K562 (cell line): ENCODE measurements around the gene UQCRHL. TPM values are rescaled to one million over a fixed set of nuclear protein-coding genes. Genes with fewer than 3 reads are reported as not detected.

Experiments
- ATF3 ChIP-seq, 2 experiments: fragments of 450-650 bp in 1 of 2; sonication (generic) in 1 of 2; formaldehyde crosslinking in 1 of 2; IDR thresholded peaks in 1 of 2; conservative IDR thresholded peaks in 1 of 2; 2 replicates each; pipeline versions ENCODE4 v1.6.1 to v1.8.1; 2016 to 2023; ENCODE audit warnings: mild to moderate bottlenecking in 2 of 2, moderate library complexity in 2 of 2, inconsistent platforms in 1 of 2, missing genetic modification reagents in 1 of 2
- ATF7 ChIP-seq: fragments of 450-650 bp; IDR thresholded peaks from 2 replicates; pipeline ENCODE4 v1.7.1; 2014; ENCODE audit warnings: mild to moderate bottlenecking, moderate library complexity
- CEBPG ChIP-seq, 3 experiments: fragments of 200-800 bp in 1 of 3; sonication (Bioruptor generic) in 1 of 3; sonication (generic) in 1 of 3; formaldehyde crosslinking in 1 of 3; IDR thresholded peaks in 2 of 3; conservative IDR thresholded peaks in 1 of 3; 2 replicates each; pipeline versions ENCODE4 v1.6.1 to v1.8.0; 2016 to 2022; ENCODE audit warnings: missing compliant biosample characterization in 2 of 3, missing genetic modification characterization in 2 of 3, mild to moderate bottlenecking in 1 of 3, missing genetic modification reagents in 1 of 3
- EGR1 ChIP-seq: fragments of 450-650 bp; conservative IDR thresholded peaks from 2 replicates; pipeline ENCODE4 v1.6.1; 2017; ENCODE audit warnings: mild to moderate bottlenecking
- JUN ChIP-seq, 2 experiments: sonication (generic) in 1 of 2; formaldehyde crosslinking in 1 of 2; IDR thresholded peaks; 2 replicates each; pipeline versions ENCODE4 v1.6.1 to v1.8.0; 2012 to 2022; ENCODE audit warnings: borderline replicate concordance in 2 of 2, mild to moderate bottlenecking in 2 of 2, improper control_type of control experiment in 1 of 2, low read depth in 1 of 2, low read length in 1 of 2, missing genetic modification reagents in 1 of 2
- JUNB ChIP-seq: fragments of 450-650 bp; formaldehyde crosslinking; conservative IDR thresholded peaks from 2 replicates; pipeline ENCODE4 v1.4.0; 2020; ENCODE audit warnings: mild to moderate bottlenecking
- JUND ChIP-seq, 2 experiments: IDR thresholded peaks; 2 replicates in 1 of 2; 3 replicates in 1 of 2; pipeline ENCODE4 v1.6.1; 2011; ENCODE audit warnings: borderline replicate concordance in 2 of 2, low read depth in 2 of 2, low read length in 2 of 2, improper control_type of control experiment in 1 of 2, missing biosample characterization in 1 of 2, missing genetic modification characterization in 1 of 2, missing genetic modification reagents in 1 of 2
- KDM1A ChIP-seq, 2 experiments: fragments of 450-650 bp; IDR thresholded peaks; 2 replicates each; pipeline ENCODE4 v1.6.1; 2016; ENCODE audit warnings: mild to moderate bottlenecking in 2 of 2
- MEIS2 ChIP-seq: fragments of 450-650 bp; IDR thresholded peaks from 2 replicates; pipeline ENCODE4 v1.6.1; 2014; ENCODE audit warnings: mild to moderate bottlenecking; ENCODE audit not compliant: partially characterized antibody
- MTA3 ChIP-seq: fragments of 450-650 bp; formaldehyde crosslinking; IDR thresholded peaks from 2 replicates; pipeline ENCODE4 v1.6.1; 2017; ENCODE audit warnings: mild to moderate bottlenecking, borderline replicate concordance
- NCOR1 ChIP-seq: fragments of 450-650 bp; IDR thresholded peaks from 2 replicates; pipeline ENCODE4 v1.6.1; 2016; ENCODE audit warnings: mild to moderate bottlenecking, moderate library complexity
- NFE2 ChIP-seq: IDR thresholded peaks from 2 replicates; pipeline ENCODE4 v1.6.1; 2014; ENCODE audit warnings: antibody characterized with exemption, low read depth
- NRF1 ChIP-seq, 2 experiments: fragments of 450-650 bp; IDR thresholded peaks in 1 of 2; conservative IDR thresholded peaks in 1 of 2; 2 replicates each; pipeline ENCODE4 v1.6.1; 2014; ENCODE audit warnings: mild to moderate bottlenecking in 2 of 2
- RBM15 ChIP-seq: fragments of 200-400 bp; formaldehyde crosslinking; IDR thresholded peaks from 2 replicates; pipeline ENCODE4 v1.6.1; 2018; ENCODE audit warnings: mild to moderate bottlenecking, low read length, moderate library complexity; ENCODE audit not compliant: insufficient read depth
- SMARCA4 ChIP-seq: fragments of 450-650 bp; IDR thresholded peaks from 2 replicates; pipeline ENCODE4 v1.6.1; 2016
- SMARCC2 ChIP-seq: fragments of 450-650 bp; IDR thresholded peaks from 2 replicates; pipeline ENCODE4 v1.6.1; 2017; ENCODE audit warnings: antibody characterized with exemption, moderate library complexity, mild to moderate bottlenecking, low read depth
- SRSF9 ChIP-seq: fragments of 200-400 bp; formaldehyde crosslinking; IDR thresholded peaks from 2 replicates; pipeline ENCODE4 v1.6.1; 2017; ENCODE audit warnings: low read depth, low read length, borderline replicate concordance
- ZC3H4 ChIP-seq: sonication (generic); formaldehyde crosslinking; IDR thresholded peaks from 2 replicates; pipeline ENCODE4 v1.9.0; 2021; ENCODE audit warnings: missing genetic modification reagents, borderline replicate concordance
- ZNF79 ChIP-seq: fragments of 250-450 bp; sonication (Bioruptor Pico); IDR thresholded peaks from 2 replicates; pipeline ENCODE4 v1.4.0; 2020; ENCODE audit warnings: low read depth, mild to moderate bottlenecking, moderate library complexity
- polyA plus RNA-seq, 8 experiments: library from polyadenylated mRNA; depleted of rRNA in 4 of 8; stranded (reverse) in 5 of 8; unstranded in 3 of 8; fragments of >200 nt; fragmentation: Nextera tagmentation in 2 of 8; fragmentation: Illumina TruSeq in 1 of 8; extraction: Ambion mirVana in 2 of 8; extraction: Trizol in 1 of 8; gene quantifications; 2 replicates each; pipeline versions ENCODE4 v1.2.1 to v1.2.3, GENCODE V29; 2011 to 2014; ENCODE audit warnings: inconsistent platforms in 1 of 8, missing spikeins in 1 of 8
- total RNA-seq, 7 experiments: library from RNA; depleted of rRNA in 6 of 7; stranded (reverse); fragments of >200 nt in 6 of 7; fragmentation: Illumina TruSeq in 2 of 7; extraction: Trizol in 2 of 7; gene quantifications; 2 replicates each; pipeline versions ENCODE4 v1.2.1 to v1.2.3, GENCODE V29; 2011 to 2021; ENCODE audit warnings: low replicate concordance in 1 of 7
- TF ChIP-seq, protein P1 (sequence below): sonication (generic); formaldehyde crosslinking; IDR thresholded peaks from 2 replicates; pipeline ENCODE4 v1.8.0; 2022; ENCODE audit warnings: missing genetic modification reagents, mild to moderate bottlenecking, moderate library complexity, borderline replicate concordance
- TF ChIP-seq, protein P2 (sequence below): fragments of 250-450 bp; sonication (Bioruptor Pico); IDR thresholded peaks from 2 replicates; pipeline ENCODE4 v1.8.0; 2021; ENCODE audit warnings: moderate library complexity, mild to moderate bottlenecking, inconsistent platforms

The UQCRHL gene
- total and polyA plus RNA-seq, 9 of the 15 experiments (the other 6 are each of a cell fraction or from before 2014, with no cell fraction given): 5.1 to 41.3 (median 21.8) TPM

- TF ChIP-seq RBM15: no peak
- TF ChIP-seq EGR1: peak; percentile 58
- no peak for TF ChIP-seq ZNF79
- peak in 1 of 2 experiments; percentile 6; a peak in 2 of 4 replicates for TF ChIP-seq NRF1 (conservative IDR thresholded peaks at IDR 0.05 in 1 of 2, IDR thresholded peaks at IDR 0.05 in 1 of 2)
- TF ChIP-seq CEBPG (CRISPR knock-in tag; IDR thresholded peaks at IDR 0.05): no peak
- 0 out of 4 replicates have a peak, but pooled peaks of 1 of the 2 experiments have one; percentile 4 for TF ChIP-seq CEBPG (tag; conservative IDR thresholded peaks at IDR 0.05 in 1 of 2, IDR thresholded peaks at IDR 0.05 in 1 of 2)
- peak; percentile 90 for TF ChIP-seq ATF3 (IDR thresholded peaks at IDR 0.05)
- peak; percentile 49; the same call in 1 of the 2 replicates for TF ChIP-seq ATF3 (CRISPR knock-in tag; conservative IDR thresholded peaks at IDR 0.05)
- peak; percentile 78; the same call in 1 of the 2 replicates for TF ChIP-seq JUN (IDR thresholded peaks at IDR 0.05; ENCODE audit: borderline replicate concordance, low read depth, low read length)
- TF ChIP-seq JUN (CRISPR knock-in tag; IDR thresholded peaks at IDR 0.05; ENCODE audit: borderline replicate concordance): no peak
- TF ChIP-seq, protein P1, sequence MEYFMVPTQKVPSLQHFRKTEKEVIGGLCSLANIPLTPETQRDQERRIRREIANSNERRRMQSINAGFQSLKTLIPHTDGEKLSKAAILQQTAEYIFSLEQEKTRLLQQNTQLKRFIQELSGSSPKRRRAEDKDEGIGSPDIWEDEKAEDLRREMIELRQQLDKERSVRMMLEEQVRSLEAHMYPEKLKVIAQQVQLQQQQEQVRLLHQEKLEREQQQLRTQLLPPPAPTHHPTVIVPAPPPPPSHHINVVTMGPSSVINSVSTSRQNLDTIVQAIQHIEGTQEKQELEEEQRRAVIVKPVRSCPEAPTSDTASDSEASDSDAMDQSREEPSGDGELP (CRISPR knock-in tag): peak; percentile 45; the same call in 1 of the 2 replicates
- TF ChIP-seq KDM1A (IDR thresholded peaks at IDR 0.05): peak; percentile 35 to 66; a peak in 3 of 4 replicates
- peak; percentile 27; the same call in 1 of the 2 replicates for TF ChIP-seq JUNB (CRISPR knock-in tag)
- TF ChIP-seq ATF7: peak; percentile 31; the same call in 1 of the 2 replicates
- 0 out of 2 replicates have a peak, but pooled peaks have one; percentile 31 for TF ChIP-seq SMARCC2
- peak; percentile 89 for TF ChIP-seq MEIS2
- peak; percentile 76 for TF ChIP-seq JUND (IDR thresholded peaks at IDR 0.05; ENCODE audit: borderline replicate concordance, low read depth, low read length)
- TF ChIP-seq JUND (tag; IDR thresholded peaks at IDR 0.05; ENCODE audit: borderline replicate concordance, low read depth, low read length): peak; percentile 80; the same call in 2 of the 3 replicates
- TF ChIP-seq, protein P2, sequence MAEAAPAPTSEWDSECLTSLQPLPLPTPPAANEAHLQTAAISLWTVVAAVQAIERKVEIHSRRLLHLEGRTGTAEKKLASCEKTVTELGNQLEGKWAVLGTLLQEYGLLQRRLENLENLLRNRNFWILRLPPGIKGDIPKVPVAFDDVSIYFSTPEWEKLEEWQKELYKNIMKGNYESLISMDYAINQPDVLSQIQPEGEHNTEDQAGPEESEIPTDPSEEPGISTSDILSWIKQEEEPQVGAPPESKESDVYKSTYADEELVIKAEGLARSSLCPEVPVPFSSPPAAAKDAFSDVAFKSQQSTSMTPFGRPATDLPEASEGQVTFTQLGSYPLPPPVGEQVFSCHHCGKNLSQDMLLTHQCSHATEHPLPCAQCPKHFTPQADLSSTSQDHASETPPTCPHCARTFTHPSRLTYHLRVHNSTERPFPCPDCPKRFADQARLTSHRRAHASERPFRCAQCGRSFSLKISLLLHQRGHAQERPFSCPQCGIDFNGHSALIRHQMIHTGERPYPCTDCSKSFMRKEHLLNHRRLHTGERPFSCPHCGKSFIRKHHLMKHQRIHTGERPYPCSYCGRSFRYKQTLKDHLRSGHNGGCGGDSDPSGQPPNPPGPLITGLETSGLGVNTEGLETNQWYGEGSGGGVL (CRISPR knock-in tag): no peak
- peak; percentile 23; the same call in 1 of the 2 replicates for TF ChIP-seq NFE2
- 0 out of 2 replicates have a peak, but pooled peaks have one; percentile 8 for TF ChIP-seq NCOR1
- TF ChIP-seq MTA3: 0 out of 2 replicates have a peak, but pooled peaks have one; percentile 24
- TF ChIP-seq SMARCA4: peak; percentile 77
- TF ChIP-seq SRSF9: no peak
- TF ChIP-seq ZC3H4 (CRISPR knock-in tag): no peak
These were observed 18.7 kb downstream of the UQCRHL start (continued) for GRCh38 chr1:15788624-15789301.
